GM12875 (cell line): ENCODE measurements around the gene LGALS9.
A peak's percentile ranks its signal among the peaks of the same experiment; 100 is the strongest.

Experiments
- H3K4me3 ChIP-seq: one replicate; pipeline ENCODE4 v1.5.1; 2011; ENCODE audit warnings: low read depth, low read length, control low read depth
- TF ChIP-seq, protein P1 (sequence below): IDR thresholded peaks from 2 replicates; pipeline ENCODE4 v1.5.1; 2011; ENCODE audit warnings: low read depth, mild to moderate bottlenecking, control low read depth, inconsistent platforms, low read length, moderate library complexity, borderline replicate concordance; ENCODE audit not compliant: insufficient read depth

Gene LGALS9

DNA sequence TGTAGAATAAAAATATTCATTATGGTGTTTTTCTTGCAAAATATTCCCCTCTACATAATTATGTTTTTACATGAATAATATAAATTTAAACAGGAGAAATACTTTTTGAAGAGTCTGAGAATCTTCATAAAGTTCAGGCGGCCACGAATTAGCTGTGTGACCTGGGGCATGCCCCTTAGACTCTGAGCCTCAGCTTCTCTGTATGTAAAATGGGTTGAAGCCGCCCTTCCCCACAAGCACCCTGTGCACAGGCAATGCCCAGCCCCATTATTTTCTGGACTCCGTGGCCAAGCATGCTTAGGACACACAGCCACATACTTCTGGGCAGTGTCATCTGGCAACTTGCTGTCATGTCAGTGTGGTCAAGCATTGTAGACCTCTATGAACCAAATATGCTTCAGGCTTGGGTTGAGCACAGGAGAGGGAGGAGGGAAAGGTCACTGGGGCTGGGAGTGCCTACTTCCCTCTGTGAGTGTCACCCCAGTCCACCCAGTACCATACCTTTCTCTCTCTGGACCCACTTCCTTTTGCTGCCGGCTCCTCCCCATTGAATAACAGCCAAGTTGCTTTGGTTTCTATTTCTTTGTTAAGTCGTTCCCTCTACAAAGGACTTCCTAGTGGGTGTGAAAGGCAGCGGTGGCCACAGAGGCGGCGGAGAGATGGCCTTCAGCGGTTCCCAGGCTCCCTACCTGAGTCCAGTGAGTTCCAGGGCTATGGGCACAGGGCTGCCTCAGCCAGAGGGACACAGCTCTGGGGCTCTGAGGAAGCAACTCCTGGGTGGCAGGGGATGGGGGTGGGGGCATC is at the start of gene LGALS9:
Gene LGALS9 (plus strand): TSS at position 582 of the 804 bp plus-strand sequence. CDS start 78 bp downstream, at position 660.
- peak within 1 kb of the TSS; percentile 80 for H3K4me3 ChIP-seq

DNA sequence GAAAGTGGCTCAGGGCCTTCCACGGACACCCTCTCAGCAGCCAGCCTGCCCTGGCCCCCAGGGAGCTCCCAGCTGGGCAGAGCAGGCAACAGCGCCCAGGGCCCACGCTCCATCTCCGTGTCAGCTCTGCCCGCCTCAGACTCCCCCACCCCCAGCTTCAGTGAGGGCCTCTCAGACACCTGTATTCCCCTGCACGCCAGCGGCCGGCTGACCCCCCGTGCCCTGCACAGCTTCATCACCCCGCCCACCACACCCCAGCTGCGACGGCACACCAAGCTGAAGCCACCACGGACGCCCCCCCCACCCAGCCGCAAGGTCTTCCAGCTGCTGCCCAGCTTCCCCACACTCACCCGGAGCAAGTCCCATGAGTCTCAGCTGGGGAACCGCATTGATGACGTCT is 48.3 kb upstream of the LGALS9 start:
- TF ChIP-seq, protein P1, sequence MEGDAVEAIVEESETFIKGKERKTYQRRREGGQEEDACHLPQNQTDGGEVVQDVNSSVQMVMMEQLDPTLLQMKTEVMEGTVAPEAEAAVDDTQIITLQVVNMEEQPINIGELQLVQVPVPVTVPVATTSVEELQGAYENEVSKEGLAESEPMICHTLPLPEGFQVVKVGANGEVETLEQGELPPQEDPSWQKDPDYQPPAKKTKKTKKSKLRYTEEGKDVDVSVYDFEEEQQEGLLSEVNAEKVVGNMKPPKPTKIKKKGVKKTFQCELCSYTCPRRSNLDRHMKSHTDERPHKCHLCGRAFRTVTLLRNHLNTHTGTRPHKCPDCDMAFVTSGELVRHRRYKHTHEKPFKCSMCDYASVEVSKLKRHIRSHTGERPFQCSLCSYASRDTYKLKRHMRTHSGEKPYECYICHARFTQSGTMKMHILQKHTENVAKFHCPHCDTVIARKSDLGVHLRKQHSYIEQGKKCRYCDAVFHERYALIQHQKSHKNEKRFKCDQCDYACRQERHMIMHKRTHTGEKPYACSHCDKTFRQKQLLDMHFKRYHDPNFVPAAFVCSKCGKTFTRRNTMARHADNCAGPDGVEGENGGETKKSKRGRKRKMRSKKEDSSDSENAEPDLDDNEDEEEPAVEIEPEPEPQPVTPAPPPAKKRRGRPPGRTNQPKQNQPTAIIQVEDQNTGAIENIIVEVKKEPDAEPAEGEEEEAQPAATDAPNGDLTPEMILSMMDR = no peak
- no peak overlapping the region for H3K4me3 ChIP-seq

More for the DNA sequence above, at the start of gene LGALS9:
- TF ChIP-seq, protein P1 = no peak

DNA sequence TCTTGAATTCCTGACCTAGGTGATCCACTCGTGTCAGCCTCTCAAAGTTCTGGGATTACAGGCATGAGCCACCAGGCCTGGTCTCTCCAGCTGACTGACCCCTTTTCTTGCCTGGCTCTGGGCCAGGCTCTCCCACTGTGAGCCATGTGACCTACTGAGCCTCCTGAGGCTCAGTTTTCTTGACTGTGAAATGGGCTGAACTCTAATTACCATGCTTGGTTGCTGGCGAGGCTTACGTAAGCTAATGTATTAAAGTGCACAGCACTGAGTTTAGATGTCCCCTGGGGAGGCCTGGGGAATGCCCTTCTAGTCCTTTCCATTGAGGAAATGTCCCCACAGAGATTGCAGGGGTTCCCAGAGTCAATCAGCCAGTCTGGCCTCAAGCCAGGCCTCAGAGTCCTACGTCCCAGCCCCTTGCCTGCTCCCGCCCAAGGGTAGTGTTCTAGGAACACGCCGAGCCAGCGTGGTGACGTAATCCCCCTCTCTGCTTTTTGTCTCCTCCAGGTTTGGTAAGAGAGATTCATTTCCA is 45.8 kb upstream of the LGALS9 start:
- H3K4me3 ChIP-seq = no peak overlapping the region
- TF ChIP-seq, protein P1 = no peak

DNA sequence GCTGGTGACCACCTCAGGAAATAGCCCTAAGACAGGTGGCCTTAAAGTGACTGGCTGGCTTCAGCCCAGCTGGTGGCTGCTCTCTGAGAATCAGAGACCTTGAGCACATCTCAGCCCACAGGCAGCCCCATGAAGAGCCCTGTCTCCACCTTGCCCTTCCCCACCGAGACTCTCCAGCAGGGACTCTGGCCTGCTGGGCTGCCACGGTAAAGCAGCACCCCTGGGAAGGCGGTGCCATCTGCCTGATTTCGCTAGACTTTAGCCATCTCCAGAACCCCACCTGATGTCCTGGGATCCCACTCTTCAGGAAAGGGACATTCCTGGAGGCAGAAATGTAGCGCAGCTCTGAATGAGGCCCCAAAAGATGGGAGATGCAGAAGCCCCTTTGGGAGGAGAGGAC is 45.2 kb upstream of the LGALS9 start:
- no peak overlapping the region for H3K4me3 ChIP-seq
- TF ChIP-seq, protein P1 = no peak

DNA sequence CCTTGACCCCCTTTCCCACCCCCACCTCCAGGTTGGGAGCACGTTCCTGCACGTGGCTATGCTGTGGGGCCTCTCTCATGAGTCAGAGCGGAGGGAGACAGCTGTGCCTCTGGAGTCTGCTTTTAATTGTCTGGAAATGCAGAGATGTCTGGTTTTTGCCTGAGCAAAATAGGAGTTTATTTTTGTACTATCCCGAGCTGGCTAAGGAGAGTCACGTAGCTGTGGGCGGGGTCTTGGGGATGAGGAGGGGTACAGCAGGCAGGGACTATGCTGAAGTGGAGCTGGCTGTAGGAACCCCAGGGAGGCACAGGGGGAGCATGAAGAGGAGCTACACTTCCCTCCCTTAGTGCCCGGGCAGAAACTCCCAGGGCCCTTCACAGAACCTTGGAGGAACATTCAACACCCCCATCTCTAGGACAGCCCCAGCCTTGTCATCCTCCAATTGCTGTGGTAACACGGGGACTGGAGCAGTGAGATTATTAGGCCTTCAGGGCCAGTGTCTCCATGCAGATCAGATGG is 44.7 kb upstream of the LGALS9 start:
- TF ChIP-seq, protein P1 = no peak
- no peak overlapping the region for H3K4me3 ChIP-seq

DNA sequence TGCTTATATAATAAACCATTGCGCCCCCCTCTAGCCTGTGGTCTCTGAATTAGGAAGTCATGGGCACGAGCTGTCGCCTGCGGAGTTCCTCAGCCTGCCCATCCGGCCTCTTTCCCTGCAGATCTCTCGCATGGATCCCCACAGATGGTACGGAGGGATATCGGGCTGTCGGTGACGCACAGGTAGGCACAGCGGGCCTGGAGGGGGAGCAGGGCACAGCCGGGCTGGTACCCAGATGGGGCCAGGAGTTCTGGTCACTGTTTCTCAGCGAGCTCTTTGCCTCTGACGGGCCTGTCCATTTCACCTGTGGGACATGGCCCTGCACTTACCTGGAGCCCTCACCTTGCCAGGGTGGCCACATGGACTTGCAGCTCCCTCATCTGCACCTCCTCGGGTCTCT is 42.6 kb upstream of the LGALS9 start:
- no peak overlapping the region for H3K4me3 ChIP-seq
- TF ChIP-seq, protein P1 = no peak

DNA sequence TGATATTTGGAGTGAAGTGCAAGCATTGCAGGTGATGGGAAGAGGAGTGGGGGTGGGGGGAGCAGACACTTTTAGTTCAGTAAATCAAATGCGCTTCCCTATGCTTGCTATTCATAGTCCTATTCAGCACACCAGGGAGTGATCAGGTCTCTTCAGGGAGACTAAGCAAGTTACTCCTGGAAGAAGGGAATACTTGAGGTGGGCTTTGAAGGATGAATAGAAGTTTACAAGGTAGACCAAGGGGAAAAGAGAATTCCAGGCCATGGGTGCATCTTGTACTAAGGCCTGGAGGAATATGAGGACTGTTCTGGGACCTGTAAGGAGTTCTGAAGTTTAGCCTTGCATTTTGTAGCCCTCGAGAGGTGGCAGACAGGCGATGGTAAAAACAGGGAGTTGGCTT is 40.1 kb upstream of the LGALS9 start:
- TF ChIP-seq, protein P1 = no peak
- no peak overlapping the region for H3K4me3 ChIP-seq
